ENCODE results near the gene ATP2A3.

Gene ATP2A3

GRCh38 chr17:4004517-4005295 is 40.5 kb upstream of the ATP2A3 start:
- peak; percentile 43 for ATAC-seq
- TF ChIP-seq CSDC2 (CRISPR knock-in tag; IDR thresholded peaks at IDR 0.05) = no peak
- TF ChIP-seq POU6F1 (CRISPR knock-in tag; IDR thresholded peaks at IDR 0.05; ENCODE audit: borderline replicate concordance, low read depth) = no peak
- TF ChIP-seq TSHZ2 (CRISPR knock-in tag; IDR thresholded peaks at IDR 0.05) = no peak

- TF ChIP-seq ISL1 (CRISPR knock-in tag; IDR thresholded peaks at IDR 0.05) (no peak), PATZ1 (CRISPR knock-in tag; IDR thresholded peaks at IDR 0.05; ENCODE audit: borderline replicate concordance) (no peak), TSHZ2 (CRISPR knock-in tag; IDR thresholded peaks at IDR 0.05) (no peak), ZFP30 (CRISPR knock-in tag; IDR thresholded peaks at IDR 0.05) (no peak), ZNF70 (CRISPR knock-in tag; IDR thresholded peaks at IDR 0.05) (no peak), CSDC2 (CRISPR knock-in tag; IDR thresholded peaks at IDR 0.05) (no peak), BACH2 (CRISPR knock-in tag; IDR thresholded peaks at IDR 0.05; ENCODE audit: borderline replicate concordance) (no peak), OSR1 (CRISPR knock-in tag; IDR thresholded peaks at IDR 0.05) (no peak), PPARA (CRISPR knock-in tag; IDR thresholded peaks at IDR 0.05; ENCODE audit: borderline replicate concordance) (no peak), ZNF8 (CRISPR knock-in tag; IDR thresholded peaks at IDR 0.05) (no peak), ZFP3 (CRISPR knock-in tag; IDR thresholded peaks at IDR 0.05) (no peak), SNAI2 (CRISPR knock-in tag; IDR thresholded peaks at IDR 0.05) (no peak), ZC3H10 (CRISPR knock-in tag; IDR thresholded peaks at IDR 0.05) (no peak), ZNF565 (CRISPR knock-in tag; conservative IDR thresholded peaks at IDR 0.05; ENCODE audit: low read depth) (no peak), TCF4 (CRISPR knock-in tag; IDR thresholded peaks at IDR 0.05; ENCODE audit: borderline replicate concordance) (no peak), ESRRG (CRISPR knock-in tag; IDR thresholded peaks at IDR 0.05) (no peak), POU6F1 (CRISPR knock-in tag; IDR thresholded peaks at IDR 0.05; ENCODE audit: borderline replicate concordance, low read depth) (no peak), RARB (CRISPR knock-in tag; IDR thresholded peaks at IDR 0.05) (no peak)
- ATAC-seq = peak; percentile 11
Observed at GRCh38 chr17:4003501-4004421, 39.5 kb upstream of the ATP2A3 start.

All from SK-N-SH treated with all-trans-retinoic acid at 6 μM for 48 hours (cell line).